ENCODE data around the gene TMOD1. TPM values are rescaled to one million over a fixed set of nuclear protein-coding genes. Genes with fewer than 3 reads are reported as not detected.

TMOD1 gene
- total RNA-seq, 1 donor from 2014 or later = 1.3 TPM

- no peak for DNase-seq (ENCODE audit: low spot score)
- TF ChIP-seq CTCF (IDR thresholded peaks at IDR 0.05) = no peak
- H3K27ac Mint-ChIP-seq (ENCODE audit: unreplicated experiment) = no peak overlapping the region
- H3K9me3 Mint-ChIP-seq (ENCODE audit: low read depth) = peaks cover 6% of the 10 kb centered on the region
- peaks cover 24% of the 10 kb centered on the region for H3K36me3 Mint-ChIP-seq (ENCODE audit: low read depth)
- no peak overlapping the region for H3K4me3 Mint-ChIP-seq (ENCODE audit: unreplicated experiment)
- H3K4me1 Mint-ChIP-seq (ENCODE audit: low read depth) = no peaks in the 10 kb centered on the region
- H3K27me3 Mint-ChIP-seq (ENCODE audit: low read depth) = no peaks in the 10 kb centered on the region
Measured at GRCh38 chr9:97478301-97478981, 23.0 kb upstream of the TMOD1 start.

- Mint-ChIP-seq H3K27ac (ENCODE audit: unreplicated experiment) (no peak overlapping the region), H3K27me3 (ENCODE audit: low read depth) (no peaks in the 10 kb centered on the region), H3K36me3 (ENCODE audit: low read depth) (peaks cover 24% of the 10 kb centered on the region), H3K4me1 (ENCODE audit: low read depth) (no peaks in the 10 kb centered on the region), H3K4me3 (ENCODE audit: unreplicated experiment) (no peak overlapping the region), H3K9me3 (ENCODE audit: low read depth) (peaks cover 6% of the 10 kb centered on the region)
- DNase-seq (ENCODE audit: low spot score) = no peak
- TF ChIP-seq CTCF (IDR thresholded peaks at IDR 0.05) = no peak
Measured at GRCh38 chr9:97479496-97480159, 21.8 kb upstream of the TMOD1 start.

- no peaks in the 10 kb centered on the region for H3K4me1 Mint-ChIP-seq (ENCODE audit: low read depth)
- H3K9me3 Mint-ChIP-seq (ENCODE audit: low read depth) = peaks cover 6% of the 10 kb centered on the region
- H3K36me3 Mint-ChIP-seq (ENCODE audit: low read depth) = peaks cover 20% of the 10 kb centered on the region
- H3K27ac Mint-ChIP-seq (ENCODE audit: unreplicated experiment) = no peak overlapping the region
- no peak overlapping the region for H3K4me3 Mint-ChIP-seq (ENCODE audit: unreplicated experiment)
- no peak for DNase-seq (ENCODE audit: low spot score)
- no peak for TF ChIP-seq CTCF (IDR thresholded peaks at IDR 0.05)
- no peaks in the 10 kb centered on the region for H3K27me3 Mint-ChIP-seq (ENCODE audit: low read depth)
Measured at GRCh38 chr9:97480174-97480573, 21.3 kb upstream of the TMOD1 start.

GRCh38 chr9:97480749-97481148, 20.7 kb upstream of the TMOD1 start:
- Mint-ChIP-seq H3K9me3 (ENCODE audit: low read depth) (peaks cover 6% of the 10 kb centered on the region), H3K36me3 (ENCODE audit: low read depth) (peaks cover 20% of the 10 kb centered on the region), H3K27ac (ENCODE audit: unreplicated experiment) (no peak overlapping the region), H3K4me3 (ENCODE audit: unreplicated experiment) (no peak overlapping the region), H3K27me3 (ENCODE audit: low read depth) (no peaks in the 10 kb centered on the region), H3K4me1 (ENCODE audit: low read depth) (no peaks in the 10 kb centered on the region)
- no peak for DNase-seq (ENCODE audit: low spot score)
- no peak for TF ChIP-seq CTCF (IDR thresholded peaks at IDR 0.05)

- H3K27ac Mint-ChIP-seq (ENCODE audit: unreplicated experiment) = no peak overlapping the region
- H3K27me3 Mint-ChIP-seq (ENCODE audit: low read depth) = no peaks in the 10 kb centered on the region
- no peak for TF ChIP-seq CTCF (IDR thresholded peaks at IDR 0.05)
- no peaks in the 10 kb centered on the region for H3K4me1 Mint-ChIP-seq (ENCODE audit: low read depth)
- no peak for DNase-seq (ENCODE audit: low spot score)
- peaks cover 15% of the 10 kb centered on the region for H3K9me3 Mint-ChIP-seq (ENCODE audit: low read depth)
- H3K4me3 Mint-ChIP-seq (ENCODE audit: unreplicated experiment) = no peak overlapping the region
- peaks cover 43% of the 10 kb centered on the region for H3K36me3 Mint-ChIP-seq (ENCODE audit: low read depth)
Measured at GRCh38 chr9:97484134-97484533, 17.3 kb upstream of the TMOD1 start.
